Measurements from ENCODE around the gene SNTB2.

GRCh38 chr16:69180011-69180338 is 7.0 kb upstream of the SNTB2 start:
- TF ChIP-seq CTCF (IDR thresholded peaks at IDR 0.05 in 8 of 11, conservative IDR thresholded peaks at IDR 0.05 in 3 of 11) (no peak), POLR2AphosphoS5 (IDR thresholded peaks at IDR 0.05) (no peak), POLR2A (IDR thresholded peaks at IDR 0.05) (no peak)
